ENCODE measurements around the gene CFDP1.

CFDP1 gene

DNA sequence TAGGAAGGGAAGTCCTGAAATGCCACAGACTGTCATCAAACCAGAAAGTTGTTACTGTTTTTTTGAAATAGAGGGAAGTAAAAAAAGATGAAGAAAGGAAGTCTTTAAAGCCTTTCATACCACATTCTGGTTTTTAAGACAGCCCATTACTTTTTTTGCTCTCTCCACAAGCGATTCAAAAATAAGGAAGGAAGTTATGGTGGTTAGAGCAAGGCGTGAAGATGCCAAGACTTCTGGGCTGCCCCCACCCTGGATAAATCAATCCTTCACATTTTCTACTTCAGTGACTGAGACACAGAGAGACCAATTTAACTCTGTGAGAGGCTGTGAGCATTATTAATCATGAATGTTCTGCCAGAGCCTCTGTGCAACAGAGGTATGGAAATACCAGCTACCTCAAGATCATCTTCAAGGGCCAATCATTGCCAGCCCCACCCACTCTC is 99.6 kb downstream of the CFDP1 start:
- Histone ChIP-seq H3K9me3 (ENCODE audit: low read length) (peaks cover 6% of the 10 kb centered on the region), H3K27me3 (ENCODE audit: insufficient read depth, low read length) (no peaks in the 10 kb centered on the region), H3K36me3 (ENCODE audit: insufficient read depth, low read length) (no peaks in the 10 kb centered on the region), H3K4me1 (ENCODE audit: insufficient read depth, low read length) (peaks cover 8% of the 10 kb centered on the region), H2AFZ (ENCODE audit: low read depth, low read length) (no peak overlapping the region), H3K4me3 (ENCODE audit: low read length) (no peak overlapping the region)

DNA sequence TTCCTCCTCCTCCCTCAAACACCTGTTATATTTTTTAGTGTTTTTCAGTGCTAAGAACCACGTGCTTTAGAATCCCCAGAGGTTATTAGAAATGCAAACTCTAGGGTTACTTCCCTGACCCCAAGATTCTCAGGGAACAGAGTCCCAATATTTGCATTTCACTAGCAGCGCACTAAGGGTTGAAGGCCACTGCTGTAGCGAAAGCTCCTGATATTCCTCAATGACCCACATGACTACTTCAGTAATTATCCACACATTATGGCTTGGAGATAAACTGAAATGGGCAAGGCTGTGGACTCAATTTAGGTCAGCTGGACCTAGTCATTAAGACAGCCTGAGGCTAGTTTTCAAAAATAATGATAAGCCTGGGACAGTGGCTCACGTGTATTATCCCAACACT is 103.4 kb downstream of the CFDP1 start:
- Histone ChIP-seq H3K36me3 (ENCODE audit: insufficient read depth, low read length) (no peaks in the 10 kb centered on the region), H3K4me3 (ENCODE audit: low read length) (no peak overlapping the region), H3K9me3 (ENCODE audit: low read length) (no peaks in the 10 kb centered on the region), H2AFZ (ENCODE audit: low read depth, low read length) (no peak overlapping the region), H3K4me1 (ENCODE audit: insufficient read depth, low read length) (peaks cover 8% of the 10 kb centered on the region), H3K27me3 (ENCODE audit: insufficient read depth, low read length) (no peaks in the 10 kb centered on the region)

DNA sequence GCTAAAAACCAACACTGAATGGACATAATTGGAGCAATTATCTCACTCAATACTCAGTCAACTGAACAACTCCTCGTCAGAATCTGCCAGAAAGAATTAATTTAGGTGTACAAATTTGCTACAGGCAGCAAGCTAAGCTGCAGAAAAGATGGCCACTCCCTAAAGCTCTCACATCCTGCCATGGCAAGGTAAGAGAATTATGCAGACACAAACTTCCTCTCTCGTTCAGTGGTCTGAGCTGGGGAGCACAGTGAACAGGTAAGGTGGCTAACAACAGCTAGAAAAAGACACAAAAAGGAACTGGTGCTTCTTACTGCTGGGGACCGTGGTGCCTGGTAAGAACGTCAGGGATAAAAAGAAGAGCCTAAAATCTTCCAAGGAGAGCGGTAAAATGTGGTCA is 107.0 kb downstream of the CFDP1 start:
- Histone ChIP-seq H2AFZ (ENCODE audit: low read depth, low read length) (no peak overlapping the region), H3K9me3 (ENCODE audit: low read length) (no peaks in the 10 kb centered on the region), H3K27me3 (ENCODE audit: insufficient read depth, low read length) (no peaks in the 10 kb centered on the region), H3K4me1 (ENCODE audit: insufficient read depth, low read length) (peaks cover 16% of the 10 kb centered on the region), H3K4me3 (ENCODE audit: low read length) (no peak overlapping the region), H3K36me3 (ENCODE audit: insufficient read depth, low read length) (no peaks in the 10 kb centered on the region)

- Histone ChIP-seq H3K27me3 (ENCODE audit: insufficient read depth, low read length) (no peaks in the 10 kb centered on the region), H3K36me3 (ENCODE audit: insufficient read depth, low read length) (no peaks in the 10 kb centered on the region), H3K9me3 (ENCODE audit: low read length) (no peaks in the 10 kb centered on the region), H3K4me3 (ENCODE audit: low read length) (no peak overlapping the region), H2AFZ (ENCODE audit: low read depth, low read length) (no peak overlapping the region), H3K4me1 (ENCODE audit: insufficient read depth, low read length) (peaks cover 31% of the 10 kb centered on the region)
These were observed 109.4 kb downstream of the CFDP1 start for GRCh38 chr16:75323933-75324332.

GRCh38 chr16:75323198-75323597 is 110.1 kb downstream of the CFDP1 start:
- no peak overlapping the region for H2AFZ ChIP-seq (ENCODE audit: low read depth, low read length)
- H3K4me1 ChIP-seq (ENCODE audit: insufficient read depth, low read length): peaks cover 36% of the 10 kb centered on the region
- H3K4me3 ChIP-seq (ENCODE audit: low read length): no peak overlapping the region
- no peaks in the 10 kb centered on the region for H3K27me3 ChIP-seq (ENCODE audit: insufficient read depth, low read length)
- H3K36me3 ChIP-seq (ENCODE audit: insufficient read depth, low read length): no peaks in the 10 kb centered on the region
- no peaks in the 10 kb centered on the region for H3K9me3 ChIP-seq (ENCODE audit: low read length)

DNA sequence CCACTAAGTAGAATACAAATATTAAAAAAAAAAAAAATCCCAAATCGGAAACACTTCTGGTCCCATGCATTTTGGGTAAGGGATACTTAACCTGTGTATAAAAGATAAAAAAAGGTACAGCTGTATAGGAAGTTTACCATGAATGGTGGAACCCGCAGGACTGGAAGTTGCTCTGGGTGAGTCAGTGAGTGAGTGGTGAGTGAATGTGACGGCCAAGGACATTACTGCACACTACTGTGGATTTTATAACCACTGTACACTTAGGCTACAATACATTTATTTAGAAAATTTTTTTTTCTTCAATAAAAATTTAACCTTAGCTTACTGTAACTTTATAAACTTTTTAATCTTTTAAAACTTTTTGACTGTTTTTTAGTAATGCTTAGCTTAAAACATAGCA is 110.6 kb downstream of the CFDP1 start:
- H3K4me3 ChIP-seq (ENCODE audit: low read length): no peak overlapping the region
- H3K36me3 ChIP-seq (ENCODE audit: insufficient read depth, low read length): no peaks in the 10 kb centered on the region
- no peaks in the 10 kb centered on the region for H3K27me3 ChIP-seq (ENCODE audit: insufficient read depth, low read length)
- H3K4me1 ChIP-seq (ENCODE audit: insufficient read depth, low read length): peaks cover 36% of the 10 kb centered on the region
- H2AFZ ChIP-seq (ENCODE audit: low read depth, low read length): no peak overlapping the region
- no peaks in the 10 kb centered on the region for H3K9me3 ChIP-seq (ENCODE audit: low read length)

GRCh38 chr16:75320435-75320834 is 112.9 kb downstream of the CFDP1 start:
- H3K27me3 ChIP-seq (ENCODE audit: insufficient read depth, low read length): no peaks in the 10 kb centered on the region
- no peaks in the 10 kb centered on the region for H3K9me3 ChIP-seq (ENCODE audit: low read length)
- H3K4me1 ChIP-seq (ENCODE audit: insufficient read depth, low read length): peaks cover 36% of the 10 kb centered on the region
- H3K4me3 ChIP-seq (ENCODE audit: low read length): no peak overlapping the region
- no peaks in the 10 kb centered on the region for H3K36me3 ChIP-seq (ENCODE audit: insufficient read depth, low read length)
- H2AFZ ChIP-seq (ENCODE audit: low read depth, low read length): no peak overlapping the region

DNA sequence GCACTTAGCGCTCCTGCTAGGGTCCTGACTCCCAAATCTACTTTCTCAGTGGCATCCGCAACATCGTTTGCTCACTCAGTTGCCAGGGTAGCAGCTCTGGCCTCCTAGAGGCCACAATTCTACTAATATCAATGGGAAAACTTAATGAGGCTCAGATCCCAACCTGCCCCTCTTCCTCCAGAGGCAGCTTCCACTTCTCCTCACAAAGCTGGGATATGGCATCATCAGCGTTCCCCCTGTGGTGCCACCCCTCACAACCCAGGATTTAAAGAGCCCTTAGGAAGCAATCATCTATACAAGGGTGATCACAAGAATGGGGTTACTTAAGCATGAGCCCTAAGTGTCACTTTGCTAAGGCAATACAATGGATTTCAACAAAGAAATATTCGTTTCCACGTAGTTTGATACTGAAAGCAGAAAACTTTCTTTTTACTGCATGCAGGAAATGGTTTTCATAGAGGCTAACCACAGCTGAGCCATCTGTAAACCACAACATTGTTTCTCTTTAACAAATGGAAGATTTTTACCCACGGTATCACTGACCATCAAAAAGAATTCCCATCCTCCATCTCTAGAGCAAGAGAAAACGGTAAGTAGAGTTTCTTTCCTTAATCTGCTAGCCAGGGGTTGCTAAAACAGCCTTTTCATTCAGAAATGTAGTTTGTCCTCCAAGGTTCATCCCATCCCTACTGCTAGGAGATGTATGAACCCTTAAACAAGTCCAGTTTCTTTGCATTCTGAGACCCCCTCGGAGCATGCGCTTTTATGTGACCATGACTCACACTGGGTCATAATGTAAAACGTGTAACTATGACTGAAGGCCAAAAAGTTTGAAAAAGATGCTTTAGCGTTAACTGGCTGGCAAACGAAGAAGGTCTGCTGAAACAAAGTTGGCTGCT is 113.5 kb downstream of the CFDP1 start:
- peaks cover 36% of the 10 kb centered on the region for H3K4me1 ChIP-seq (ENCODE audit: insufficient read depth, low read length)
- H3K4me3 ChIP-seq (ENCODE audit: low read length): peak overlapping the region; percentile 6

GRCh38 chr16:75318737-75319136 is 114.6 kb downstream of the CFDP1 start:
- H3K27me3 ChIP-seq (ENCODE audit: insufficient read depth, low read length): no peaks in the 10 kb centered on the region
- H3K9me3 ChIP-seq (ENCODE audit: low read length): no peaks in the 10 kb centered on the region
- no peak overlapping the region for H3K4me3 ChIP-seq (ENCODE audit: low read length)
- no peaks in the 10 kb centered on the region for H3K36me3 ChIP-seq (ENCODE audit: insufficient read depth, low read length)
- H3K4me1 ChIP-seq (ENCODE audit: insufficient read depth, low read length): peaks cover 31% of the 10 kb centered on the region
- H2AFZ ChIP-seq (ENCODE audit: low read depth, low read length): no peak overlapping the region

More for the DNA sequence above, 113.5 kb downstream of the CFDP1 start:
- Histone ChIP-seq H3K27me3 (ENCODE audit: insufficient read depth, low read length) (no peaks in the 10 kb centered on the region), H3K9me3 (ENCODE audit: low read length) (no peaks in the 10 kb centered on the region), H3K36me3 (ENCODE audit: insufficient read depth, low read length) (no peaks in the 10 kb centered on the region), H2AFZ (ENCODE audit: low read depth, low read length) (no peak overlapping the region)

- peaks cover 38% of the 10 kb centered on the region for H3K4me1 ChIP-seq (ENCODE audit: insufficient read depth, low read length)
- H3K27me3 ChIP-seq (ENCODE audit: insufficient read depth, low read length): no peaks in the 10 kb centered on the region
- no peaks in the 10 kb centered on the region for H3K36me3 ChIP-seq (ENCODE audit: insufficient read depth, low read length)
- H3K4me3 ChIP-seq (ENCODE audit: low read length): no peak overlapping the region
- H2AFZ ChIP-seq (ENCODE audit: low read depth, low read length): no peak overlapping the region
- no peaks in the 10 kb centered on the region for H3K9me3 ChIP-seq (ENCODE audit: low read length)
These were observed 115.8 kb downstream of the CFDP1 start for GRCh38 chr16:75317532-75317931.

GRCh38 chr16:75317101-75317522 is 116.2 kb downstream of the CFDP1 start:
- Histone ChIP-seq H3K4me1 (ENCODE audit: insufficient read depth, low read length) (peaks cover 43% of the 10 kb centered on the region), H3K4me3 (ENCODE audit: low read length) (no peak overlapping the region), H2AFZ (ENCODE audit: low read depth, low read length) (no peak overlapping the region), H3K9me3 (ENCODE audit: low read length) (no peaks in the 10 kb centered on the region), H3K36me3 (ENCODE audit: insufficient read depth, low read length) (no peaks in the 10 kb centered on the region), H3K27me3 (ENCODE audit: insufficient read depth, low read length) (no peaks in the 10 kb centered on the region)

GRCh38 chr16:75315539-75316306 is 117.6 kb downstream of the CFDP1 start:
- H3K27me3 ChIP-seq (ENCODE audit: insufficient read depth, low read length): no peaks in the 10 kb centered on the region
- H2AFZ ChIP-seq (ENCODE audit: low read depth, low read length): no peak overlapping the region
- no peaks in the 10 kb centered on the region for H3K9me3 ChIP-seq (ENCODE audit: low read length)
- no peak overlapping the region for H3K4me3 ChIP-seq (ENCODE audit: low read length)
- no peaks in the 10 kb centered on the region for H3K36me3 ChIP-seq (ENCODE audit: insufficient read depth, low read length)
- H3K4me1 ChIP-seq (ENCODE audit: insufficient read depth, low read length): peaks cover 34% of the 10 kb centered on the region

- Histone ChIP-seq H3K36me3 (ENCODE audit: insufficient read depth, low read length) (no peaks in the 10 kb centered on the region), H3K4me1 (ENCODE audit: insufficient read depth, low read length) (peaks cover 12% of the 10 kb centered on the region), H2AFZ (ENCODE audit: low read depth, low read length) (no peak overlapping the region), H3K9me3 (ENCODE audit: low read length) (no peaks in the 10 kb centered on the region), H3K27me3 (ENCODE audit: insufficient read depth, low read length) (no peaks in the 10 kb centered on the region), H3K4me3 (ENCODE audit: low read length) (no peak overlapping the region)
These were observed 120.4 kb downstream of the CFDP1 start for GRCh38 chr16:75312875-75313274.
